Globus pallidus (tissue), 1 donor: ENCODE measurements around the gene KRT81.
"Not testable (repeated sequence)": the region's sequence is repeated elsewhere in the genome, so short reads cannot be mapped to it uniquely, and the experiment has no call there.

Experiments used
- DNase-seq: peaks from one replicate; pipeline ENCODE4 v3.0.0-alpha.2; 2015; ENCODE audit warnings: low spot score

KRT81 gene

DNA sequence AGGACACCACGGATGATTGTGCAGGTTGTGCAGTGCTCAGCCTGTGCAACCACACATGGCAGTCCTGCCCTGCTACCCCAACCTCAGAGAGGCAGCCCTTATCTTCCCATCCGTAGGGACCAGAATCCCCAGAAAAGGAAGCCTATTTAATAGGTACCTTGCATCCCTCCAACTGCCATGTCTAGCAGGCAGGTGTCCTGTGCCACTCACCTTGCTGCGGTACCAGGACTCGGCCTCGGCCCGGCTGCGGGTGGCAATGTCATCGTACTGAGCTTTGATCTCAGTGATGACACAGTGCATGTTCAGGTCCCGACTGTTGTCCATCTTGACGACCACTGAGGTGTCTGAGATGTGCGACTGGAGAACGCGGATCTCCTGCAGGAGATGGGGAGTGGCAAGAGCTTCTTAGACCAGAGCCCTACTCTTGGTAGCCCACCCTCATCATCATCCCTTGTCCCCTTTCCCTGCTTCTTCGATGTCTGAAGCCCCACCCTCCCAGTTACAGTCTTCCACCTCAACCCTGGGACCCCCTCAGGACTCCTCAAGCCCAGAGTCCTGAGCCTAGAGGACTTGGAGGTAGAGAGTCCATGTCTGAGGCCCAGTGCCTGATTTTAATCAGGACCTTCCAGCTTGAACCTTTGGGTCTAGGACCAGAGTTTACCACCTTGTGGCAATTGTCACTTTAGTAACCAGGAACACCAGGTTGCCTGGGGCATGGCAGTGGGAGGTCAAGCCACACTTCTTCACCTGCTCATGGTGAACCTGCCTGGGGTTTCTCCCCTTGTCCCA is 37.7 kb downstream of the KRT81 start:
- DNase-seq = no peak

DNA sequence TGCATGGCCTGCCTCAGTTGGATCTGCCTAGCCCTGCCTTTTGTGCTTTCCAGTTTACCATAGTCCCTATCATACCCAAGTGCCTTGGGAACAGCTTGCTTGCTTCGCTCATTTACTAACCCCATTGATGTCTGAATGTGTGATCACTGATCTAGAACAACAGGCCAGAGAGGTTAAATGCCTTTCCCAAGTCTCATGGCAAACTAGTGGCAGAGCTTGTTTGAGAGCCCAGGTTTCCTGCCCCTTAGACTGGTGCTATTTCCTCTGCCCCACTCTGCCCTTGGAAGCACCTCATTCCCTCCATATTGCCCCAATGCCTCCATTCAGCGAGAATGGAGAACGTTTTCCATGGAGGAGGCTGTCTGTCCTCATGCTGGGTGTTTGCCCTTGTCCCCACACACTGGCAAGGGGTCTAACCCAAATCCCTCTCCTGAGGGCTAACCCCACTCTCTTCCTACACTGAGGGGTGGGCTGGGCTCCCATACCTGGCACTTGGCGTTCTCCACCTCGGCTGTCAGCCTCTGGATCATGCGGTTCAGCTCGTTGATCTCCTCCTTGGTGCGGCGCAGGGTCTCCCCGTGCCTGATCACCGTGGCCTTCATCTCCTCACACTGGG is 38.5 kb downstream of the KRT81 start:
- DNase-seq = no peak

DNA sequence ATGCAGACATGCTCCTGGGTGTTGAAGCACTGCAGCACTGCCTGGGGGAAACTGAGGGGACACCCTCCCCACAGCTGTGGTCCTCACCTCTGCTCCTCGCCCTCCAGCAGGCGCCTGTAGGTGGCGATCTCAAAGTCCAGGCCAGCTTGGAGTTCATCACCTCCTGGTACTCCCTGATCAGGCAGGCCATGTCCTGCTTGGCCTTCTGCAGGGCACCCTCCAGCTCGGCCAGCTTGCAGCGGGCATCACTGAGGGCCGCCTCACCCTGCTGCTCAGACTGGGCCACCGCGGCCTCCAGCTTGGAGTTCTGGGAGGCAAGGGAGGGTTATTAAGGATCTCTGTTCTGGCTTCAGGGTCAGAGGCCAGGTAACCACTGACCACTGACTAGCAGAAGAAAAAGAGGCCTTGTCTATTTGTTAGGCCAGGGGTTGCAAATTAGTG is 39.1 kb downstream of the KRT81 start:
- DNase-seq = not testable (repeated sequence)

DNA sequence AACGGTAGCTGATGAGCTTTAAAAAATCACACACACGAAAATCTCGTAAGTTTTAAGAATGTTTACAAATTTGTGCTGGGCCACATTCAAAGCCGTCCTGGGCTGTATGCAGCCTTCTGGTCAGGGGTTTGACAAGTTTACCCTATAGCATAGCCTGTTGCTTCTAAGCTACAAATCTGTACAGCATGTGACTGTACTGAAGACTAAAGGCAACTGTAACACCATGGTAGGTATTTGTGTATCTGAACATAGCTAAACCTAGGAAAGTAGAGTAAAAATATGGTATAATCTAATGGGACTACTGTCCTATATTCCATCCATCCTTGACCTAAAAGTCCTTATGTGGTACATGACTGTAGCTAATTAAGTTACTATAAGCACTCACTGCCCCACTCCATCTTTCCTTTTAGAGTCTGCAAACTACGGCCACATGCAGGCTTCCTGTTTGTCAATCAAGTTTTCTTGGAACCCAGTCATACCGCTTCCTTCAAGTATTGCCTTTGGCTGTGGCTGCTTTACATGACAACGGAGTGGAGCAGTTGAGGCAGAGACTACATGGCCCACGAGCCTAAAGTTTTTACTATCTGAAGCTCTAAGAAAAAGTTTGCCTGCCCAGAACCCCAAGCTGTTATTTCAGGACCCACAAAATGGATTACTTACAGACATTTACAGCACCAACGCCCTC is 39.8 kb downstream of the KRT81 start:
- DNase-seq = no peak

DNA sequence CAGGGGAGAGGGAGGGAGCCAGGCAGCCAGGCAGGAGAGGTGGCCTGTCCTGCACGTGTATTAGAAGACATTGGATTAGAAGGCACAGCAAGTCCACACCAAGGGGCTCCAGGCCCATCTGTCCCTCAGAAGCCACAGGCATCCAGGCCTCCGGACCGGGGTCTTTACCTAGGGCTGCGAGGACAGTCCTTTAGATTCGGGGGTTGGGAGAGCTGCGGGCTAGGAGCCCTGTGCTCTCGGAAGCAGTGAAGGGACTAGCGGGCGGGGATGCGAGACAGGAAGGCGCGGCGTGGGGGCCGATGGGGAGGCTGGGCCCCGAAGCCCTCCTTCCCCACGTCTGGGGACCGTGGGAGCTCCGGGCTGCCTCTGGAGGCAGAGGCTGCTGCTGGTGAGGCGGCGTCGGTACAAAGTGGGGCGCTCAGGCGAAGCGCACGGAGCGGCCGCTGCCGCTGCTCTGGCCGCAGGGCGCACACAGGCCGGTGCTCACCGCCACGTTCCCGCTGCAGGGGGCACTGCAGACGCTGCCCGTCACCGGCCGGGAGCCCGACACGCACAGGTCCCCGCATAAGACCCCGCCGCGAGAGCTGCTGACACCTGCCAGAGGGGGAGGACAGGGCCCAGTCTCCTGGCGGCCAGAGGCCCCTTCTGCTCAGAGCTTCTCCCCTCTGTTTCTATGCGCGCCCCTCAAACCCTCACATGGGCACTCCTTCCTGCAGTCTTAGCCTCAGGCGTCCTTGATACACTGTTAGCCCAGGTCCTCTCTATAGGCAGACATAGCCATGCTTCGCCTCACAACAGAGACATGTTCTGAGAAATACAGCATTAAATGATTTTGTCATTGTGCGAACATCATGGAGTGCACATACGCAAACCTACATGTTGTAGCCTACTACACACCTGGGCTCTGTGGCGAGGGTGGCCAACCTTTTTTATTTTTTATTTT is 41.0 kb downstream of the KRT81 start:
- no peak for DNase-seq

DNA sequence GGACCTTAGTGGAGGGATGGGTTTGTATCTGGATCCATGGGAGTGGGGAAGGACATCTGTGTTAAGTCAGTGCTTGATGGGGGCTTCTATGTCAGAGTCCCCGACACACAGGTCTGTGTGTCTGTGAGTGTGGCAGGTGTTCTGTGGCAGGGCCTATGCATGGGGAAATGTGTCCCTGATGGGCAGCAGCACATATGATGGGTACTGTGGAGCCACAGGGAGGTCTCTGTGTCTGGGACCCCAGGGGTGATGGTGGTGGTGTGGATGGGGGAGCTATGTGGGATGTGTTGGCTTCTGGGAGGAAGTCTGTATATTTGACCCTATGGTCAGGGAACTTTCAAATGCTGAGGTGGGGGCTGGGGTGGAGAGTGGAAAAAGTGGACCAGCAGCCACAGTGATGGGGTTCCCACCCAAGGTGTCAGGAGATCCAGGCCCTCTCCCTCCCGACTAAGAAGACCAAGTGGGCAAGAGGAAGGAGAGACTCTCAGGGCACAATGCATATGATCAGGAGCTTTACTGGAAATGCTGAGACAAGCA is 41.8 kb downstream of the KRT81 start:
- DNase-seq = no peak

DNA sequence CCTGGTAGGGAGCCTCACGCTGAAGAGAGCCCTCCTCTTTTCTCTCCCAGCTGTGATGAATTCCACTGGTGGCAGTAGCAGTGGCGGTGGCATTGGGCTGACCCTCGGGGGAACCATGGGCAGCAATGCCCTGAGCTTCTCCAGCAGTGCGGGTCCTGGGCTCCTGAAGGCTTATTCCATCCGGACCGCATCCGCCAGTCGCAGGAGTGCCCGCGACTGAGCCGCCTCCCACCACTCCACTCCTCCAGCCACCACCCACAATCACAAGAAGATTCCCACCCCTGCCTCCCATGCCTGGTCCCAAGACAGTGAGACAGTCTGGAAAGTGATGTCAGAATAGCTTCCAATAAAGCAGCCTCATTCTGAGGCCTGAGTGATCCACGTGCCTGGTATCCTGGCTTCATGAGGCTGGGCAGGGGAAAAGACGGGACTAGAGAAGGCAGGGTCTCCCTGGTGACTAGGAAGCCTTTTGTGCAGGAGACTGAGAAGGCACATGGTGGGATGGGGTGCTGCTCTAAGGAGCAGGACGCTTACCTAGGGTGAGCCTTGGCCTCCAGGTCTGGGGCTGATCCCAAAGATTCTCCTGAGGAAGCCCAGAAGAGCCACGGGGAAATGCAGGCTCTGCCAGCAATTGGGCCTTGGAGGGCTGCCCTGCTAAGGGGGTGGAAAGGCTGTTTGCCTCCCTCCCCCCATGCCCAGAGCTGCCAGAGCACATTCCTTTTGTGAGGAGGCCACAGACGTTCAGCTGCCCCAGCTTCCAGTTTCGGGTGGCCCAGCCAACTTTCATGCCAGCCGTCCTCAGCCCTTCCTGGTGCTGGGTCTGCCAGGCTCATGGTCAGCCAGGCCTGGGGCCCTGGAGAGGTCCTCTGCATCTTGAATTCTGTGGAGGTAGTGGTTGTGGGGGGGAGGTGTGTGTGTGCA is 42.5 kb downstream of the KRT81 start:
- peak; percentile 68 for DNase-seq

DNA sequence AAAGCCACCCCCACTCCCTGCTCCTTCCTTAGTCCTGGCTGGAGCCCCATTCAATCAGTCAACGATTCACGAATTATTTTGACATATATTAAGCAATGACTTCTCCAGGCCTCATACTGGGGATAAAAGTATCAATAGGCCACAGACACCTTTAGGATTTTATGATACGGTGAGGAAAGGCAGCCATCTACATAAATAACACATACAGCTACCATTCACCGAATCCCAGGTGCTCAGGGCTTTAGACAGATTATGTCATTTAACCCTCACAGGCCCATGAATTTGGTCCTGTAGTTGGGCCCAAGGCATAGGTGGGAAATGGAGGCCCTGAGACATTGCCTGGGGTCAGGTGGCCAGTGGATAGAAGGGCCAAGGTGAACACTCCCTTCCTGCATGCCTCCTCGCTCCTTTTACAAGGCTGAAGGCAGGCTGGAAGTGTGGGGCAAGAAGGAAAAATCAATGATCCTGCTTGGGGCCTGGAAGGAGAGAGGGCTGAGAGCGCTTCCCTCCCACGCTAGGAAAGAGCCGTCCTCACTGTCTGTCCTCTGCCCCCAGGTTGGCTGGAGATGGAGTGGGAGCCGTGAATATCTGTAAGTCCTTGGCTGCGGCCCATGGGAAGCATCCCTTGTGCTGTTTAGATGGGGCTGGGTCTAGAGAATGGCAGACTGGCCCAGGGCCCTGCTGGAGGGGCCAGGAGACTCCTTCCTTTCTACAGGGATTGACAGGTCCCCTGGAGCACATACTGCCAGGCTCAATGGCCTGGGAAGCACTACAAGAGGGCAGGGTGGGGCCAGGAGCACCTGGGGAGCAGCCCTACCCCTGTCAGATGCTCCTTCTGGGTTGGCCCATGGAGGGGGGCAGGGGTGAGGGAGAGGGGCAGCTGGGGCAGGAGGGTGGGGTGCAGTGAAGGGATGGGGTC is 43.5 kb downstream of the KRT81 start:
- no peak for DNase-seq

DNA sequence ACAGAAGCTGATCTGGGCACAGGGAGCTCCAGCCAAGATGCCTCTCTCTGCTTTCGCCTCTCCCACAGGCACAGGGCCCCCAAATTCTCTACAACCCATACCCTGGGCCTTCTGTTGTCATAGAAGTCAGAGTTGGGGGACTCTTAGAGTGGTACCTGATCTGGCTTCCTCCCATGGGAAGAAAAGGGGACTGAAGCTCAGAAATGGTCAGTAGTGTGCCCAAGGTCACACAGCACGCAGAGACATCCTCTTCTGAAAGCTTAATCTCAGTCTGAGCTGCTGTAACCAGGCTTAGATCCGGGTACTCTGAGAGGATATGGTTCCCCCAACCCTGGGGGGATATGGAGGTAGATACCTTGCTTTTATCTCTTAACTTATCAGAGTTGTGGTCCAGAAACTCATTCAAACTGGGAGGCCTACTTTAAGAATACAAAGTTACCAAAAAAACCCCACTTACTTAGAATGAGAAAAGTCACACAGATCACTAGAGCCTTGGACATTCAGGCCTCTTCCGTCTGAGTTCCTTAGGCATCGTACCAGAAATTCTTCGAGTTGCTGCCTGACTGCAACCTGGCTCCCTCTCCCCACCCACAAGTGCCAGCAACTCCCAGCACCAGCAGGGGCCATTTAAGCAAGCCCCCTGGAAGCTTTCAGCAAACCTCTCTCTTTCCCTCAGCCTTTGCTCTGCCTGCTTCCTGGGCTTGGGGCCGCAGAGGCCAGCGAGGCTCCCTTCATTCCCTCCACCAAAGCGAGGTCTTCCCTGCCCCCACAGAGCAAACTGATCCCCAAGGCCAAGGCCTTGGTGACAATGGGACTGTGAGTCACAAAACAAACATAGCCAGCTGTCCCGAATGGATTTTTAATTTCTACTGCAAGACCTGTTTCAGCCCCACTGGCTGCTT is 44.4 kb downstream of the KRT81 start:
- no peak for DNase-seq

DNA sequence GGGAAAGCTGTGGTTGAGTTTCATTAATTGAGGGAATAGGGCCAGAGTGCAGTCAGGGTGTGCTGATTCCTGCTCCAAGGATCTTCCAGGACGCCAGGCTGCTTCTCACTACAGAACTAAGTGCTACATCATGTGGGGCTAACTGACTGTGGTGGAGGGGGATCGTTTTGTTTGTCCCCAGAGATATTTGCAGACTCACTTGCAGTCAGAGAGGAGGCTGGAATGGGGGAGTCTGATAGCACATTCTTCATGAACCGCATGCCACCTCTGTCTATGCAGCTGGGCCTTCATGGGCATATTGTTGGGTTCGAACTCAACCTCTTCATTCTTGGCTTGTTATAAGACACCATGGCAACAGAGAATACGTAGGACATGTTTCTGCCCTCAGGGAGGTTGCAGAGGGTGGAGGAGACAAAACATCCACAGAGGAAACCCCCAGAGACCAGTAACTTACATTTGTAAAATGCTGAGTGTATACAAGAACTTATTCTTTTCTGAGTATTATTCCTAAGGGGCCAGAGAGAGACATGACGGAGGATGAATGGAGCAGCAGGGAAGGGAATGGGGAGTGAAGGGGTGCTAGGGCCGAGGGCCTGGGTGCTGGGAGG is 45.3 kb downstream of the KRT81 start:
- DNase-seq = no peak

DNA sequence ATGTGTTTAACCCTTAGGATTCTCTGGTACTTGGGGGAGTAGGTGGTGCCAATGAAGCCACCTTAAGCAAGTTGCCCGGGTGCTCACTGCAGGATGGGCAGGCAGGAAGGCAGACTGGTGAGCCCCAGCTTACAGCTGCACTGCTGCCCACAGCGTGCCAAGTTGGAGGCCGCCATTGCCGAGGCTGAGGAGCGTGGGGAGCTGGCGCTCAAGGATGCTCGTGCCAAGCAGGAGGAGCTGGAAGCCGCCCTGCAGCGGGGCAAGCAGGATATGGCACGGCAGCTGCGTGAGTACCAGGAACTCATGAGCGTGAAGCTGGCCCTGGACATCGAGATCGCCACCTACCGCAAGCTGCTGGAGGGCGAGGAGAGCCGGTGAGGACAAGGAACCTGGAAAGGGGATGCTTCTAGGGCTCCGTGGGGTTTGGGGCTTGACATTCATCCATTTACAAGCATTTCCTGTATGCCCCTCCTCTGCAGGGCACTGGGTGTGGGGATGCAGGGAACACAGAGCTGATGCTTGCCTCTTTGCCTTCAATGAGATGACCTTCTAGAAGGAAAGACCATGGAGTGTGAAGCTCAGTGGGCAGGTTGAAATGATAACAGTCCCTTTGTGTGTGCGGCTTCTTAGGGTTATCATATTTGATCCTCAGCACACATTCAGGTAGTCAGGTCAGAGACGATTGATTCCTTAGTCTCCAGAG is 45.9 kb downstream of the KRT81 start:
- DNase-seq = no peak

DNA sequence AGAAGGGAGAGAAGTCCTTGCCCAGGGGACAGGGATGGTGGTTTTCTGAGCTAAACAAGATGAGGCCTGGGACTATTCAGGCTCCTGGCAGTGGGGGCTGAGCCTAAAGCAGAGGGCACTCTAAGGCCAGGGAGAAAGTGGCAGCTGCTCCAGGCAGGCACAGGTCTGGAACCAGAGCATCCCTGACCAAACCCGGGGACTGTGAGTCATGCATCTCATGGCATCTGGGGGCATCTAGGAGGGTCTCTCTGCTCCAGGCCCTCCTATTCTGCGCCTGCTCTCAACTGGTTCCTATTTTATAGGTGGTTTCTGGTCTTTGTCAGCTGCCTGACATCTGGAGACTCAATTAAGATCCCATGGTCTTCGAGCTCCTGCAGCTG is 46.7 kb downstream of the KRT81 start:
- DNase-seq = no peak

DNA sequence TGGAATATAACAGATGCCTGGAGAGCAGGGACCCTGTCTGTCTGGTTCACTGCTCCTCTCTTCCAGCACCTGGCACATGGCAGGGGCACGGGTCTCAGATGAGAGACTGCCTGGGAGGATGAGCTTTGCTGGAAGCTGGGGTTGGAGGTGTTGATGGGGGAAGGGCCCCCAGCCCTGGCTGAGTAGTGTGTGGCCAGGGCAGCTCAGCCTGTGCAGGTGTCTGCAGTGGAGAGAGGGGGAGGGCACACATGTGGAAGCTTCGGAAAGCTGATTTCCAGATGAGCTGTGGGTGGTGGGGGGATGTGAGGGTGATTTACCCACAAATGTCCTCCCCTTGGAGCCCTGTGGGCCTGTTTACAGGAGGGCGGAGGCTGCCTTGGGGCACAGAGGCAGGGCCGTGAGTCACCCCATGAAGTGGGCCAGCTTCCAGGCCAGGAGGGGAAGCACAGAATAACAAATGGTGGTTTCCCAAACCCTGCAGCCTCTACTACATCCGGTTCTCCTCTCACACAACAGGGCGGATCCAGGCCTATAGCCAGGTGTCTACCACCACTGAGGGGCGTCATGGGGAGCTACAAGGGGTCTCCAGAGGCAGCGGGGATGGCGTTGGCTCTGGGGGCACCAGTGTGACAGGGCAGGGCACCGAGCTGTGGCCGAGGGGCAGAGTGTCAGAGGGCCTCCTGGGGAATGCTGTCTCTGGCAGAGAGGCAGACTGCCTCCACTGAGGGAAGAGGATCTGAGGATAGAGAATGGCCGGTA is 47.3 kb downstream of the KRT81 start:
- no peak for DNase-seq

DNA sequence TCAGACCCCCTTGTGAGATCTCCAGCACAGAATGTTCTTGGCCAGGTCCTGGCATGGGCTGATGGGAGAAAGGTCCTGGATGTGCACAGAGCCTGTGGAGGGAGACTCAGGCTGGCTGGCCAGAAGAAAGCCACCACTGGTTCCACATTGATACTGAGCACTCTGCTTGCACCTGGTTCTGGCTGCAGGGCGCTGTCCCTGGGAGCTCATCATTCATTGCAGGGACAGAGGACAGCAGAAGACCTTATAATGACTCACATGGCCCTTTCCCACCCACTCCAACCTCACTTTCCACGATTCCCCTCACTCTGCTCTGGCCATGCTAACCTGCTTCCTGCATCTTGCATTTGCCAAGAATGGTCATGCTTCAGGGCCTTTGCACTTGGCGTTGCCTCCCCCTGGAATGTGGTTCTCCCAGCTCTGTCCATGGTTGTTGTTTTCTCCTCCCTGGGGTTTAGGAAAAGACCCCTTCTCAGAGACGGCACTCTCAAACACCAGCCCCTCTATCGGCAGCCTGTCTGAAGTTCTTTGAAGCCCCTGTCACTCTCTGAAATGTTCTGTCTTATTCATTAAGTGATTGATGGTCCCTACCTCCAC is 48.0 kb downstream of the KRT81 start:
- DNase-seq = no peak

DNA sequence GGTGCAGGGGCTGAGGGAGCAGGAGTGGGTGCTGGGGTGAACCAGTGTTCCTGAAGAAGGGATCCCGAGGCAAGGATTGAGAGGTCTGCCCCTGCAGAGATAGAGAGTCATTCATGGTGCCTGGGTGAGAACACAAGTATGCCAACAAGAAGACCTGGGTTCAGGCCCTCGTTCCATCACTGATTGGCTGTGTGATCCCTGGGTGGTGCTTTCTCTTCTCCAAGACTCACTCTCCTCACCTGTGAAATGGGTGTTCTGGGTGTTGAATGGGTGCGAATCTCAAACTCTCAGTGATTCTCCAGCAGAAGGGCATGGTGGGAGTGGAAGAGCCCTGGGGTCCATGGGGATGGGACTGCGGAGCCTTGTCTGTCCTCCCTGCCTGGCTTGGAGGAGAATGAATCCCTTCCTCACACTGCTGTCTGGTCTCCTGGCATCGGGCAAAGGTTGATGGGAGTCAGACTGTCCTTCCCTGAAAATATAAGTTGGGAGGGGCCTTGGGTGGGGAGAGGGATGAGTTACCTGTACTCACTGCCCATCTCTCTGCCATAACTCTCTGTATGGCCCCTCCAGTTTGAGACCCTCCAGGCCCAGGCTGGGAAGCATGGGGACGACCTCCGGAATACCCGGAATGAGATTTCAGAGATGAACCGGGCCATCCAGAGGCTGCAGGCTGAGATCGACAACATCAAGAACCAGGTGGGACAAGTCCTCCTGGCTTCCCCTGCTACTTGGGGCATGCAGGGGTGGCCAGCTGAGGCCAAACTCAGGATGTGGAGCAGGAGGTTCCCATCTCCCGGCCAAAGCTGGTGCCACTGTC is 48.7 kb downstream of the KRT81 start:
- no peak for DNase-seq
